ENCODE data around the gene IFNK.
"Not testable (repeated sequence)": the region's sequence is repeated elsewhere in the genome, so short reads cannot be mapped to it uniquely, and the experiment has no call there.

The IFNK gene, protein sequence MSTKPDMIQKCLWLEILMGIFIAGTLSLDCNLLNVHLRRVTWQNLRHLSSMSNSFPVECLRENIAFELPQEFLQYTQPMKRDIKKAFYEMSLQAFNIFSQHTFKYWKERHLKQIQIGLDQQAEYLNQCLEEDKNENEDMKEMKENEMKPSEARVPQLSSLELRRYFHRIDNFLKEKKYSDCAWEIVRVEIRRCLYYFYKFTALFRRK

GRCh38 chr9:27524236-27524635, at the start of gene IFNK:
Gene IFNK, plus strand, starts transcription at chr9:27524290. Its CDS starts 47 bp downstream, at chr9:27524337.
- DNase-seq (ENCODE audit: low read depth), result no peak

- no peak for DNase-seq (ENCODE audit: low read depth)
Observed at GRCh38 chr9:27474305-27474704, 49.8 kb upstream of the IFNK start.

DNA sequence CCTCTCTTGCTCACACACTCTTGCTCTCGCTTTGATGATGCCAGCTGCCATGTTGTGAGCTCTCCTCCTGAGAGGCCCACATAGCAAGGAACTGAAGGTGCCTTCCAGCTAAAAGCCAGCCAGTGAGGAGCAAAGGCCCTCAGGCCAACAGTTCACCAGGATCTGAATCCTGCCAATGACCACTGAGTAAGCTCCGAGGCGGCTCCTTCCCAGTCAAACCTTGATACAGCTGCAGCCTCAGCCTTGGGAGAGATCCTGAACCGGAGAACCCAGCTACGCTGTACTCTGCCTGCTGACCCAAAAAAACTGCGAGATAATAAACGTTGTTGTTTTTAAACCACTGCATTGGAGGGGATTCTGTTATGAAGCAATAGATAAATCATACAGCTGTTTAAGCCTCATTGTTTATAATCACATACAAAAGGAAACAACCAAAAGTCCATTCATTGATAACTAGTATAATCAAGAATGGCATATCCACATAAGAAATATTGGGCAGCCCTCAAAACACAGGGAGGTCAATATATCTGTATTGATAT, 49.0 kb upstream of the IFNK start:
- DNase-seq (ENCODE audit: low read depth), result no peak

GRCh38 chr9:27476870-27477515, 47.1 kb upstream of the IFNK start:
- no peak for DNase-seq (ENCODE audit: low read depth)

DNA sequence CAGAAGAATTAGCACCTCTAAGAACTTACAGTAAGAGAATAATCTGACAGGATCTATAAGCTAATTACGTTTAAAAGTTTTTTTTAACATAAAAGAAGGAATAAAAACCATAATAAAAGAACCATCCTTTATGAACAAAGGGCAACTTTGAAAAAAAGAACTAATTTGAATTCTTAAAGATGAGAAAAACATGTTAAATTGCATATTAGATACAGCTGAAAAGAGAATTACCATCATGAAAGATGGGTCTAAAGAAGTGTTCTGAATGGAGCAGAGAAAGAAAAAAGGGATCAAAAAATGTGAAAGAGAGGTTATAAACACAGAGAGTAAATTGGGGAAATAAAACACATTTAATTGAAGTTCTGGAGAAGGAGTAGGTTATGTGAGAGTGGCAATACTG, 45.8 kb upstream of the IFNK start:
- no peak for DNase-seq (ENCODE audit: low read depth)

DNA sequence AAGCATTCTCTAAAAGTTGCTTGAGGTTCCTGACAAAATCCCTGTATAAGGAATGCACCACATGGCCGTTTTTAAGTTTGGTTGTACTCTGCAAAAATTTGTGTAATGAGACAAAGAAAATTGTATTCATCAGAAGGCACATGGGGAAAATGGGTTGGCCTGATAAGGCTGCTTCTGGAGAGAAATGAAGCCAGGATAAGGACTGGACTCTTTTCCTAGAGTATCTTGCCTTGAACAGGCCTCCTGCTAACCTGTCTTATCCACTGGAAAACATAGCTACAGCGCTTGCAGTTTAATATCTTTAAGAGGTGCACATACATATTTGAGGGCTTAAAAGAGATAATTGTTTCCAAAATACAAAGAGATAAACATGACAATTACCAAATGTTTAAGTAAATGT, 41.4 kb upstream of the IFNK start:
- no peak for DNase-seq (ENCODE audit: low read depth)

- DNase-seq (ENCODE audit: low read depth), result no peak
Observed at GRCh38 chr9:27483576-27483975, 40.5 kb upstream of the IFNK start.

GRCh38 chr9:27485158-27485557, 38.9 kb upstream of the IFNK start:
- DNase-seq (ENCODE audit: low read depth), result no peak

GRCh38 chr9:27487128-27487640, 36.9 kb upstream of the IFNK start:
- no peak for DNase-seq (ENCODE audit: low read depth)

DNA sequence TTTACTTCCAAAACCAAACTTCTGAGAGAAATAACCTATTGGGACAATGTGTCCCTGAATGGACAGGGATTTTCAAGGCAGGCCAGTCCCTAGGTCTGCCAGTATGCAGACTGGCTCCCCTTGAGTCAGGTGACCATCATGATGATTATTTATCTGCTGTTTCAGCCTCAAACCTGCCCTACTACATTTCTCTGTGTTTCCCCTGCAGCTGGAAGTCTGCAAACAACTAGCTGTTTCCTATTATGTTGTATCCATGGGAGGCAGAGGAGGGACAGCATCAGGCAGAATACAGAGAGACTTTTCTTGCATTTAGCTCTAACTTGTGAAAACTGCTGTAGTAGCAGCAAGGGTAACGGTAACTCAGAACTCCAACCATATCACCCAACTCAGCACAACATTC, 36.2 kb upstream of the IFNK start:
- no peak for DNase-seq (ENCODE audit: low read depth)

GRCh38 chr9:27489087-27489876, 34.8 kb upstream of the IFNK start:
- no peak for DNase-seq (ENCODE audit: low read depth)

- DNase-seq (ENCODE audit: low read depth), result no peak
Observed at GRCh38 chr9:27491154-27491553, 32.9 kb upstream of the IFNK start.

GRCh38 chr9:27495480-27496134, 28.5 kb upstream of the IFNK start:
- no peak for DNase-seq (ENCODE audit: low read depth)

DNA sequence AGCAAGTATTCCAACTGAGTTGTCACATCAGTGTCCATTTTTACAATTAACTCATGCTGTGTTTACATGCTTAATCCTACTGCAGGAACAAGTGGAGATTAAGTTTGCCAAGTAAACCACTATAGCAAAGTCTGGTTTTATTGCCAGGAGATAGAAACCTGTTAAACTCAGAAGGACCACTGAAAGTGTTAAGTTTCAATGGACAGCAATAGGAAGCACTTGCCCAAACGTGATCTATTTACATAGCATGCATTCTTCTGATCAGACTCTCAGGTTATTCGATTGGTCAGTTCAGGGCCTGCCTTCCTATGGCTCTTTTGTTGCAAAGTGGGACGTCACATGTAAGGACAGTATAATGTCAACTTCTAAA, 28.0 kb upstream of the IFNK start:
- no peak for DNase-seq (ENCODE audit: low read depth)

DNA sequence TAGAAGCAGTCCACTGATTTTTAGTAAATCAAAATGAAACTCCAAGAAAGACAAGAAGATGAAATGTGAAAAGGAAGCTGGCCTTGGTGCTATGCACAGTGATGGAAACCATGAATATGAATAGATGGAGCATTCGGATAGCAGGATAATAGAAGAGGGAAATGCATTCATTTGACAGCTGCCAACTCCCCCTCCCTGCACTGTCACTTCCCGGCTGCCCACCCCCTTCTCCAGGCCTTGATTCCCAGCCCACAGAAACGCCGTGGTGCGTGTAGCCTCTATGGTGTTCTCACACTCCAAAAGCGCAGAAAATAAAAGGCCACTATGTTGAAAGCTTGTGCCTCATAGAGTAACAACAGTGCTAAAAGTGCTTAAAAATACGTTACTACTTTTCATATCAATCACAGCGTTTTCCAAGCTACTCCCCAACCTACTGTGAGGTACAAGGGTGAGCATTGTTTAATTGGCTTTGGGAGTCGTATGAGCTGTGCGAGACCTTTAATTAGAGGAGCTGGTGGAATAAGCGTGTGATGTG, 26.1 kb upstream of the IFNK start:
- DNase-seq (ENCODE audit: low read depth), result no peak

GRCh38 chr9:27499451-27499850, 24.6 kb upstream of the IFNK start:
- no peak for DNase-seq (ENCODE audit: low read depth)

GRCh38 chr9:27500902-27501301, 23.2 kb upstream of the IFNK start:
- not testable (repeated sequence) for DNase-seq (ENCODE audit: low read depth)

DNA sequence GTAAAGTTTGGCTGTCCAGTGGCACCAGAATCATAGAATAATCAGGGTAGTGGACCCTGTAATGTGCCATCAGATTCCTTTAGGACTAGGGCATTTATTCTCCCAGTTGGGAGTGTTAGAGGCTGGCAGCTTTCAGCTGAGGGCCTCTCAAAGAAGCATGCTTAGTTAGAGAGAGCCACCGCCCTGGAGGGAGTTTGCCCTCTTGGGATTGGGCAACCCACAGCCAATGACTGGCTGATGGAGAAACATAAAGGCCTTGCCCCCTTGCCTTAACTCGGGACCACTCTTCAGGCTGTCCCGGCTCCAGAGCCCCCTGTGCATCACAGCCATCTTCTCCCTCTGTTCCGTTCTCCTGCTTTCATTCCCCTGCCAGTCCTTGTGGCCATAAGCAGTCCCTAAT, 20.5 kb upstream of the IFNK start:
- no peak for DNase-seq (ENCODE audit: low read depth)

GRCh38 chr9:27504259-27504658, 19.8 kb upstream of the IFNK start:
- no peak for DNase-seq (ENCODE audit: low read depth)

GRCh38 chr9:27505744-27506161, 18.3 kb upstream of the IFNK start:
- DNase-seq (ENCODE audit: low read depth), result no peak

- DNase-seq (ENCODE audit: low read depth), result no peak
Observed at GRCh38 chr9:27506981-27507380, 17.1 kb upstream of the IFNK start.

DNA sequence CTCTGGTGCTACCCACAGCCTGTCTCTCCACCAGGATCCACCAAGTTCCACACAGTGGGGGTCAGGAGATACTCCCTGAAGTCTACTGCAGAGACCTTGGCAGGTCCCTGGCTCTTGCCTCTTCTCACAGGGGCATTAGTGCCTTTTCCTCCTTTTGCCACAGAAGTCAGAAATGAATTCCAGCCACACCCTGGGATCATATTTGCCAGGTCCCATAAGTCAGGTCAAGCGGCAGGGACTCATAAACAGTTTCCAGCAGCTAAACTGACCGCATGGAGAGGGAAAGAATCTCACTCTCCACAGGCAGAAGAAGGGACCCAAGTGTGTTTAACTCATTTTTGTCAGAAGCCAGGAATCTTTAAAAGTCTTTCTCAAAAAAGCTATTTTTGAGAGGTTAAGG, 13.3 kb upstream of the IFNK start:
- DNase-seq (ENCODE audit: low read depth), result no peak

Data from stimulated activated CD4-positive, alpha-beta T cell treated with anti-CD3 and anti-CD28 coated beads, Interleukin-2, amount 100 ng/mL, for 4 hours (primary cell).